ENCODE measurements around the gene PTTG1IP.

PTTG1IP gene

DNA sequence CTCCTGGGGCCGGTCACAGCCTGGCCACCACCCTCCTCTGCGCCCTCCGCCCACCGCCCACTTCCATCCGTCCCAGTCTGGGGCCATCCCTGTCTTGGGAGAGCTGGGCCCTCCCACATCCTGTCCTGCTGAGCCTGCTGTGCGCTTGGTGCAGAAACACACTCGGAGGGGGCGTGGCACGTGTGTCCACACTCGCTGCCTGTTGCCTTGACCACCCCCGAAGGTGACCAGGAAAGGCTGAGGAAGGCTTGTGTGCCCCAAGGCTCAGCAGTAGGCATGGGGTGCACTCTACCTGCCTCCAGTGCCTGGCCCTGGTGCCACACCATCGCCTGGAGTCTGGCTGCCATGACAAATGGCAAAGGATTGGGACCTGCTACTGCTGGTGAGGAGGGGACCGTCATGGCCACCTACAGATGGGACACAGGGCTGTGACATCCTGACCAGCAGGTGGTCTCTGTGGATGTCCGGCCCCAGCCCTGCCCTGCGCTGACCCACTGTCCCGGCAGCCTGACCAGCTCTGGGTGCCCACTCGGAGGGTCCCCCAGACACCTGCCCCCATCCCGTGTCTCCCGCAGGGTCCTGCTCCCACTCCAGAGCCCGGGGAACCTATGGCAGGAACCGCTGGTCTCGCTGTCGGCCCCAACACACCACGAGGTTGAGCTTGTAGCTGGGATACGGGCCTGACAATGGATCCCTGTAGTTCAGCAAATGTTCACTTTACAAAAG, 23.2 kb upstream of the PTTG1IP start:
- no peak for DNase-seq (ENCODE audit: low read depth in 2 of 2)

DNA sequence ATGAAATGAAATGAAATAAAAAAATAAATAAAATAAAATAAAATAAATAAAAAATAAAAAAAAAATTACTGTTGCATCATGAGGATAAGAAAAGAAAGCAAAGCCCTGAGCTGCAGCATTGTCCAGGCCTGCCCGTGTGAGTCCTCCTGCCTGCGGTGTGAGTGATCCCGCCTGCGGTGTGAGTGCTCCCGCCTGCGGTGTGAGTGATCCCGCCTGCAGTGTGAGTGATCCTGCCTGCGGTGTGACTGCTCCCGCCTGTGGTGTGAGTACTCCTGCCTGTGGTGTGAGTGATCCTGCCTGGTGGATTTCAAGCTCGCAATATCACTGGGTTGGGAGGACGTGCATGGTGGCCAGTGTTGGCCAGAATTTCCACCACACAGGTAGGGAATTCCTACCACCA, 22.4 kb upstream of the PTTG1IP start:
- DNase-seq (ENCODE audit: low read depth in 2 of 2): no peak

- DNase-seq (ENCODE audit: low read depth in 2 of 2): no peak
Measured at GRCh38 chr21:44894687-44895302, 21.3 kb upstream of the PTTG1IP start.

GRCh38 chr21:44893948-44894656, 20.6 kb upstream of the PTTG1IP start:
- no peak for DNase-seq (ENCODE audit: low read depth in 2 of 2)

DNA sequence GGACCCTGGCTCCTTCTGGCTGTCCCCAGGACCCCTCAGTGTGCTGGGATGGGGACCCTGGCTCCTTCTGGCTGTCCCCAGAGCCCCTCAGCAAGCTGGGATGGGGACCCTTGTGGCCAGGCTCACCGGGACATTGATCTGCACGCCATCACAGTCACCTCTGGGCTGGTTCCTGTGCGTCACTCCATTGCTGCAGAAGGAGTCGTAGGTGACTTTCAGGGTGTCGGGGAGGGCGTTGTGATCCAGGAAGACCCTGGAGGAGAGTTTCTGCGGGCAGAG, 19.7 kb upstream of the PTTG1IP start:
- DNase-seq (ENCODE audit: low read depth in 2 of 2): no peak

DNA sequence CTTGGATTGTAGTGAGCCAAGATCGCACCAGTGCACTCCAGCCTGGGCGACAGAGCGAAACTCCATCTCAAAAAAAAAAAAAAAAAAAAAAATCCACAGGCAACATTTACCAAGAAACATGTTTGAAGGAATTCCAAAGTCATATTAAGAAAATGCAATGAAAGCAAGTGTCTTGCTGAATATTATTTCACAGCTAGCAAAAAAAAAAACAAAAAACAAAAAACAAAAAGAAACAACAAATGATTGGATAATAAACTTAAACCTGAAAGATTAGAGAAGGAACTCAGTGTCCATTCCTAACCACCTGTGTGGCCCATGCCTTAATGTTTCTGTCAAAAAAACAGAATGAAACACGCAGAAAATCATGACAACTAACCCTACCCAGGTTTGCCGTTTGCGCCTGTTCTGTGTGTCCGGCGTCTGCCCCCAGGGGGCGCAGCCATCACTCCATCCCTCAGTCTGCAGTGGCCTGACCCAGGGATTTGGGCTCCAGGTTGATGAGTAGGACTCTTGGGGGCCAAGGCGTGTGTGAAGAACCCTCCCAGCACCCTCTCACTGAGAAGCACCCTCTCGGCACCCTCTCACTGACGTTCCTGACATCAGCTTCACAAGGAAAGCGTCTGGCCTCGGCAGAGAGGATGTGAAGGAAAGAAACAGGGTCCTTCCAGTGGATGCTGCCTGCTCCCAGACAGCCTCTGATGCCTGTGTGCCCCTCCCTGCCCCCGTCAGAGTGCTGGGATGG, 19.2 kb upstream of the PTTG1IP start:
- DNase-seq (ENCODE audit: low read depth in 2 of 2): peak; percentile 54 to 74

- no peak for DNase-seq (ENCODE audit: low read depth in 2 of 2)
Measured at GRCh38 chr21:44892095-44892494, 18.6 kb upstream of the PTTG1IP start.

- DNase-seq (ENCODE audit: low read depth in 2 of 2): no peak
Measured at GRCh38 chr21:44891631-44892031, 18.1 kb upstream of the PTTG1IP start.

DNA sequence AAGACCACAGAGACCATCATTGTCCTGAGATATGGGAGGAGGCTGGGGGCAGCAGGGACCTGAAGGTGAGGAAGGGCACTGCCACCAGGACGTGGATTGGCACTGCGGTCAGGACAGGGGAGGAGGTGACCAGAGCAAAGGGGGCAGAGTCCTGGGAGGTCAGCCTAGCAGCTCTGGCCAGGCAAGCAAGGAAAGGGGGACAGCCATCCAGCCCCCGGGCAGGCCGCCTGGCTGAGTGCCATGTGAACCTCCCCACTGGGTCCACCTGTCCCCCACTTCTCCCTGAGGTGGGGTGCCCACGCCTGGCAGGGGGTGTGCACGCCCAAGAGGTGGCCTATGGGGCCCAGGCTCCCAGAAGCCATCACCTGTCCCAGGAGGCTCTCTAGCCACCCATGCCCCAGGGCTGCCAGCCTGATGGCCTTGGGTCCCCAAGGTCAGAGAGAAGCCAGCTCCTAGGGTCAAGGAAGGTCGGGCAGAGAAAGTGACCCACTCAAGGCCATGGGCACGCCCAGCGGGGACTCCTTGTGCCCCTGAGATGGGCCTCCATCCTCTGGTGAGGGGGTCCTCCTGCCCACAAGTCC, 17.6 kb upstream of the PTTG1IP start:
- DNase-seq (ENCODE audit: low read depth in 2 of 2): no peak

DNA sequence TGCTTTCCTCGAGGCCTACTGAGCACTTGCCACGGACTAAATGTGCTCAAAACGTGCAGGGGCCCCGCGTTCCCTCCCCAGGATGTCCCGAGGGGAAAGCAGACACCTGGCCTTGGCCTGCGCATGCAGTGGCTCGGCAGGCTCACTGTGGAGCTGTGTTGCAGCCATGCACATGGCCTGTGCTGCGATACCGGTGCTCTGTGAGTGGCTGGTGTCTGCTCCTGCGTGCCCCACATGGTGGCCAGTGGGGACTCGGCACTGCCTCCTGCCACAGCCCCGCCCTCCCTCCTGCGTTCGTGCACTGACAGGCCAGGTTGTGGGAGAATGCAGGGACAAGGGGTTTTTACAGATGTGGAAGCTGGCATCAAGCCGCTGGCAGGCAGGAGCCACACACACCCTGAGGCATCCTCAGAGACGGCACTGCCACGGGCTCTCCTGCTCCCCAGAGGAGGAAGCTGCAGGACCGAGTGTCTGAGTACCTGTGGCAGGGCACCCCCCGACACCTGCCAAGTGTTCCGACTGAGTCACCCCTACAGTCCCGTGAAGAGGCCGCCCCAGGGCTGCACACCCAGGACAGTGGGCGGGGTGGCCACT, 16.9 kb upstream of the PTTG1IP start:
- DNase-seq (ENCODE audit: low read depth in 2 of 2): no peak

GRCh38 chr21:44889625-44890337, 16.3 kb upstream of the PTTG1IP start:
- DNase-seq (ENCODE audit: low read depth in 2 of 2): no peak

- no peak for DNase-seq (ENCODE audit: low read depth in 2 of 2)
Measured at GRCh38 chr21:44888581-44889550, 15.4 kb upstream of the PTTG1IP start.

DNA sequence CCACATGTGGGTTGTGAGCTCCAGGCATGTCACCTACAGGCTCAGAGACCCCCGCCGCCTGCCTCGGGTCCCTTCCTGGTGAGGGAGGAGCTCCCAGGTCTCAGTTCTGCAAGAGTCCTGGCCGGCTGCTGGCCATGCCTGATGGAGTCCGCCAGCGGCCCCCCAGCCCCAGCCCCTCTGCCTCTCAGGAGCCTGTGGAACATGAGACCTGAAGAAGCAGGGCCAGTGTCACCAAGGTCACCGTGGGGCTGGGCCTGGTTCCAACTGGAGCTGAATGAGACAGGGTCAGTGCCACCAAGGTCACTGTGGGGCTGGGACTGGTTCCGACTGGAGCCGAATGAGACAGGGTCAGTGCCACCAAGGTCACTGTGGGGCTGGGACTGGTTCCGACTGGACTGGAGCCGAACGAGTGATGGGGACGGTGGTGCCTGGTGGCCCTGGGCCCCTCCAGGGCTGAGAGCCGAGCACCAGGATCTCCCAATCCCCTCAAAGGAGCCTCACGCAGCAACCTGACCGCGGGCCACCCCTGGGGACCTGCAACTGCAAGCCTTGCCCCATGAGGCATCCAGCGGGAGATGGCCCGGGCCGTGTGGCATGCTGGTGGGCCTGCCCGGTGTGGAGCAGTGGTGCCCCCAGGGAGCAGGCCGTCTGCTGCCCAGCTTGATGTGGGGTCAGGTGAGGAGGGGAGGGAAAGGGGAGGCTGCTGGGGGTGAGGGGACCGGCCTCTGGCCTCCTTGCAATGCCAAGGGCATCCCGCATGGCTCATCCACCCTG, 14.5 kb upstream of the PTTG1IP start:
- no peak for DNase-seq (ENCODE audit: low read depth in 2 of 2)

GRCh38 chr21:44887126-44887806, 13.8 kb upstream of the PTTG1IP start:
- DNase-seq (ENCODE audit: low read depth in 2 of 2): no peak

DNA sequence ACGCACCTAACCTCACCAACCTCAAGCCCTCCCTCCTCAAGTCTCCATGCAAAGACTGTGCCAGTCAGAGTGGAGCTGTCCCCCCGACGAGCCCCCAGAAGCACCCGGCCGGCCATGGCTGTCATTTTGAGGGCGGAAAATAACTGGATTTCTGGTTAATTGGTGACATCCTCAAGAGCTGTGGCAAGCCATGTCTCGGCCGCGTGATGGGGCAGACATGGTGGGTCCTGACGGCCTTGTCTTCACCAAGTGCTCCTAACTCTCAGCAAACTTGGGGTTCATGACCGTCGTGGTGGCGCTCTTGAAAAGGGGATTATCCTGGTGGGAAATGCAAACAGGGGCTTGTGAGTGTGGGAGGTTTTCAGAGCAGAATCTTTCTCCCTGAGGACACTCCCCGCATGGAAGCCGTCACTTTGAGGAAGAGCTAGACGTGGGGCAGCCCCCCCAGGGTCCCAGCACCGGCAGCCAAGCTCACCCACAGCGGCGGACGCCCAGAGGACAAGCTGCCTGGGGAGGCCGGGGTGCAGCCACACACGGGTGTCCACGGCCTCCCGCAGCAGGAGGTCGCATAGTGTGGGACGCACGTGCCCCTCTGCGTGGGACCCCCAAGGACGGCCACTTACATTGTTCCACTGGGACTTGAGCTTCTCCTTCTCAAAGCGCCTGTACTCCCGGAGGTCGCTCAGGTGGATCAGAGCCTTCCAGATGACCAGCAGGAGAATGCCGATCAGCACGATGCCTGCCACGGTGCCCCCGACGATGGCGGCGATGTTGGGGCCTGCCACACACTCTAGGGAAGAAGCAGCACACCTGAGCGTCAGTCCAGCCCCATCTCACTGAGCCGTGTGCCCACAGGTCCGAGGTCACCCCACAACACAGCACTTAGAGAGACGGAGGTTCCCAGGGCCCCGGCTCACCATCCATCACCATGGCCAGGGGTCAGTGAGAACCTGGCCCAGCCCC, 12.9 kb upstream of the PTTG1IP start:
- no peak for DNase-seq (ENCODE audit: low read depth in 2 of 2)

GRCh38 chr21:44885615-44886014, 12.1 kb upstream of the PTTG1IP start:
- DNase-seq (ENCODE audit: low read depth in 2 of 2): no peak

DNA sequence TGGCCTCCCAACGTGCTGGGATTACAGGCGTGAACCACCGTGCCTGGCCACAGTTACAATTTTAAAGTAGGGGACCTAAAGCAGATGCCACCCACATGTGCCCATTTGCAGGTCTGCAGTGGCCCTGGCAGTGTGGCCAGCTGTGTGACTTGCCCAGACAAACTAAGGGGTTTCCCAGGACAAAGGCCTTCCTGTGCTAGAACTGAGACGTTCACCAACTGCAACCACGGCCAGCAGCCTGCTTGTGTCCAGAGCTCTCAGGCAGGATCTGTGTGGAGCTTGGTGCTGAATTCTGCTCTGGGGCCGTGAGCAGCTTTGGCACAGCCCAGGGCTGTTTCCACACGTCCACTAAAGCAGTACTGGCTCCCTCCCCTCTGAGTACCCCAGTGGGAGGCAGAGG, 10.6 kb upstream of the PTTG1IP start:
- no peak for DNase-seq (ENCODE audit: low read depth in 2 of 2)
